ENCODE measurements around the gene SLC22A23.
A peak's percentile ranks its signal among the peaks of the same experiment; 100 is the strongest.

The SLC22A23 gene

DNA sequence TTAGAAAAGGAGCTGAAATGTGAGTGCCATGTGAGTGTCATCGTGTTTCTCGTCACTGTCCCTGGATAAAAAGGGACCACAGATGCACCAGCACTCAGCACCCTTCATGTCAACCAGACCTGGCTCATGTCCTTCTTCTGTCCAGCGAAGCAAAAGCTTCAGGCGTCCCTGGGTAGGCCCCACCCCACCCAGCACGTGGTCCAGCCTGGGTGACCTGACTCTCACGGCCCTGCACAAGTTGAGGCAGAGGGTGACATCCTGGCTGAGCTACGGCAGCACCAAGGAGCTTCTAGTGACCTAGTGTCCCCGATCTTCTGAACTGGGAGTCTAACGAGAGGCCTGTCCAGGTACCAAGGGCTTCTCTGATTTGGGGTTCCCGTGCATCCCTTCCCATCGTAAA, 160.3 kb downstream of the SLC22A23 start:
- no peak for DNase-seq (ENCODE audit: extremely low spot score)
- ChIA-PET CTCF (no interaction called here), POLR2A (no interaction called here)
- TF ChIP-seq HDGF (IDR thresholded peaks at IDR 0.05; ENCODE audit: borderline replicate concordance), result no peak
- TF ChIP-seq CTBP1 (IDR thresholded peaks at IDR 0.05; ENCODE audit: borderline replicate concordance), result no peak
- TF ChIP-seq SUZ12 (IDR thresholded peaks at IDR 0.05), result no peak
- TF ChIP-seq LEF1 (IDR thresholded peaks at IDR 0.05; ENCODE audit: borderline replicate concordance), result no peak
- TF ChIP-seq BHLHE40 (IDR thresholded peaks at IDR 0.05; ENCODE audit: borderline replicate concordance), result no peak
- TF ChIP-seq ARNT (IDR thresholded peaks at IDR 0.05), result no peak
- TF ChIP-seq FOXM1 (IDR thresholded peaks at IDR 0.05; ENCODE audit: borderline replicate concordance), result no peak
- TF ChIP-seq SP1 (IDR thresholded peaks at IDR 0.05), result no peak
- TF ChIP-seq FOXK2 (IDR thresholded peaks at IDR 0.05), result no peak
- TF ChIP-seq ELF4 (IDR thresholded peaks at IDR 0.05), result no peak
- no peak for TF ChIP-seq L3MBTL2 (conservative IDR thresholded peaks at IDR 0.05)
- no peak for TF ChIP-seq NFRKB (IDR thresholded peaks at IDR 0.05)

DNA sequence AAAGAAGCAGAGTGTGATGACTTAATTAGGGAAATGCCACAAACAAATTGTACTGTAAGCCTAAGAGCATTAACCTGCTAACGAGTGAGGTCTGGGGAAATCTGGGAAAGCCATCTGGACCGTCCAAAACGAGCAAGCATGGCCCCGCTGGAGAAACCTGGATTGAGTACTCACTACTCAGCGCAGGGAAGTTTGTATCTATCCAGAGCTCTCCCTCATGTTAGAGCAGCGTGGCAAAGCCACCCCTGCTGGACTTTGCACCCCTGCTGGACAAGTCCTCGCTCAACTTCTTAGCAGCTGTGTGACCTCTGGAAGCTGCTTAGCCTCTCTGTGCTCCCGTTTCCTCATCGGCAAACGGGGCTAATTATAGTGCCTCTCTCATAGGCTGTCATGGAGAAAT, 160.8 kb downstream of the SLC22A23 start:
- CTCF ChIA-PET, result no interaction called here
- TF ChIP-seq NFRKB (IDR thresholded peaks at IDR 0.05) (no peak), CTBP1 (IDR thresholded peaks at IDR 0.05; ENCODE audit: borderline replicate concordance) (no peak), BHLHE40 (IDR thresholded peaks at IDR 0.05; ENCODE audit: borderline replicate concordance) (no peak), FOXA1 (IDR thresholded peaks at IDR 0.05) (no peak), ELF4 (IDR thresholded peaks at IDR 0.05) (no peak), FOXM1 (IDR thresholded peaks at IDR 0.05; ENCODE audit: borderline replicate concordance) (no peak), SUZ12 (IDR thresholded peaks at IDR 0.05) (no peak), LEF1 (IDR thresholded peaks at IDR 0.05; ENCODE audit: borderline replicate concordance) (no peak), TARDBP (IDR thresholded peaks at IDR 0.05) (no peak), SP1 (IDR thresholded peaks at IDR 0.05) (no peak), ARNT (IDR thresholded peaks at IDR 0.05) (no peak)
- TF ChIP-seq, protein P1, sequence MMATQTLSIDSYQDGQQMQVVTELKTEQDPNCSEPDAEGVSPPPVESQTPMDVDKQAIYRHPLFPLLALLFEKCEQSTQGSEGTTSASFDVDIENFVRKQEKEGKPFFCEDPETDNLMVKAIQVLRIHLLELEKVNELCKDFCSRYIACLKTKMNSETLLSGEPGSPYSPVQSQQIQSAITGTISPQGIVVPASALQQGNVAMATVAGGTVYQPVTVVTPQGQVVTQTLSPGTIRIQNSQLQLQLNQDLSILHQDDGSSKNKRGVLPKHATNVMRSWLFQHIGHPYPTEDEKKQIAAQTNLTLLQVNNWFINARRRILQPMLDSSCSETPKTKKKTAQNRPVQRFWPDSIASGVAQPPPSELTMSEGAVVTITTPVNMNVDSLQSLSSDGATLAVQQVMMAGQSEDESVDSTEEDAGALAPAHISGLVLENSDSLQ (IDR thresholded peaks at IDR 0.05), result no peak
- no peak for DNase-seq (ENCODE audit: extremely low spot score)
- POLR2A ChIA-PET, result no interaction called here

DNA sequence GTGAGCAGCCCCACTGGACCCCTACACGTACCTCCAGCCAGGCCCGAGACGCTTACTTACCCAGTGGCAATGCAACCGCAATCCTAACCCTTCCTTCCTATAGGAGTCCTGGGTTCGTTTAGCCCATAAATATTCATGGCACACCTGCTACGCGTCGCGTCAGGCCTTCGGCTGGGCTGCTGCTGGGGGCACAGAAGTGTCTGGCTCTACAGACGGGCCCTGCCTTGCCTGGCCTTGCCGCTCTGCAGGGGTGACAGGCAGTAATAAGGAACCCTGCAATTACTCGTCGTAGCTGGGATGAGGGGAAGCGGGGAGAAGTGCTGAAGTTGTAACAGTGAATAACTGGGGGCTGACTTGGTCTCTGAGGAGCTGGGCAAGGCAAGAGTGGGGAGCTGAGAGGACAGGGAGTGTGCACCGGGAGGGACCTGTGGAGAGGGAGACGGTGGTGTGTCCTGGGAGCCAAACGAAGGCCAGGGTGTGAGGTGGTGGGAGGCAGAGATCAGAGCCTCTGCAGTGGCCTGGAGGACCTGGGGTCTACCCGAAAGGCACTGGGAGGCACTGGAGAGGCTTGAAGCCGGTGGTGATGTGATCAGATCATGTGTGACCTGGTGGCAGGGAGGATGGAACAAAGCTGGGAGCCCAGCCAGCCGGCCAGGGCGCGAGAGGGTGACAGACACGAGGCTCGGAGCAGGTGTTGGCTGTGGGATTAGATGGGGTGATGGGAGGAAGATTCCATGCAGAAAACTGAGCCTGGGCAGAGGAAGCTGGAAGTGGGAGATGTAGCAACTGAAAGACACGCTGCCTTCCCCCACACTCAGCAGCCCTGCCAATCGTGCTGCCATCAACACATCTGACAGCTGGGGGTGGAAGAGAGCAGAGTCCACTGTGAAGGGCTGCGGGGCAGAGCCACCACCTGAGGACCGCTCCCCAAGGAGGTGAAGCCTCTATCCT, 161.7 kb downstream of the SLC22A23 start:
- CTCF ChIA-PET, result interaction anchor here (0.6 kb wide), 1 partner anchor 147 kb away, joined by 3 read pairs; no protein-coding TSS in a partner anchor
- DNase-seq (ENCODE audit: extremely low spot score), result no peak
- TF ChIP-seq, protein P1 (IDR thresholded peaks at IDR 0.05), result 0 out of 2 replicates have a peak, but pooled peaks have one; percentile 6
- no peak for TF ChIP-seq CTBP1 (IDR thresholded peaks at IDR 0.05; ENCODE audit: borderline replicate concordance)
- POLR2A ChIA-PET, result no interaction called here

DNA sequence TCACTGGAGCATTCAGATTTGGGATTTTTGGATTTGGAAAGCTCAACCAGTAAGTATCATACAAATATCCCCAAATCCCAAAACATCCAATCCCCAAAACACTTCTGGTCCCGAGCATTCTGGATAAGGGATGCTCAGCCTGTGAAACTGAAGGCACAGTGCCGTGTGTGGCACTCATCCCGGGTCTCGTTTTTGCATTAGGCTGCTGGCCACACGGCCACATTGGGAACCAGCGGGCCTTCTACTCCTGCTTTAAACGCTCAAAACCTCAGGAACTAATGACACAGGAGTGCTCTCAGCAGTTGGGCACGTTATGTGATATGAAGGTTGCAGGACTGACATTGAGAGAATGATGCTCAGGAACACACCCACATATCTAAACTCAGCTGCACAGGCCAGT, 162.5 kb downstream of the SLC22A23 start:
- no peak for DNase-seq (ENCODE audit: extremely low spot score)
- POLR2A ChIA-PET, result no interaction called here
- CTCF ChIA-PET, result no interaction called here
- TF ChIP-seq TARDBP (IDR thresholded peaks at IDR 0.05), result no peak
- no peak for TF ChIP-seq HDGF (IDR thresholded peaks at IDR 0.05; ENCODE audit: borderline replicate concordance)

DNA sequence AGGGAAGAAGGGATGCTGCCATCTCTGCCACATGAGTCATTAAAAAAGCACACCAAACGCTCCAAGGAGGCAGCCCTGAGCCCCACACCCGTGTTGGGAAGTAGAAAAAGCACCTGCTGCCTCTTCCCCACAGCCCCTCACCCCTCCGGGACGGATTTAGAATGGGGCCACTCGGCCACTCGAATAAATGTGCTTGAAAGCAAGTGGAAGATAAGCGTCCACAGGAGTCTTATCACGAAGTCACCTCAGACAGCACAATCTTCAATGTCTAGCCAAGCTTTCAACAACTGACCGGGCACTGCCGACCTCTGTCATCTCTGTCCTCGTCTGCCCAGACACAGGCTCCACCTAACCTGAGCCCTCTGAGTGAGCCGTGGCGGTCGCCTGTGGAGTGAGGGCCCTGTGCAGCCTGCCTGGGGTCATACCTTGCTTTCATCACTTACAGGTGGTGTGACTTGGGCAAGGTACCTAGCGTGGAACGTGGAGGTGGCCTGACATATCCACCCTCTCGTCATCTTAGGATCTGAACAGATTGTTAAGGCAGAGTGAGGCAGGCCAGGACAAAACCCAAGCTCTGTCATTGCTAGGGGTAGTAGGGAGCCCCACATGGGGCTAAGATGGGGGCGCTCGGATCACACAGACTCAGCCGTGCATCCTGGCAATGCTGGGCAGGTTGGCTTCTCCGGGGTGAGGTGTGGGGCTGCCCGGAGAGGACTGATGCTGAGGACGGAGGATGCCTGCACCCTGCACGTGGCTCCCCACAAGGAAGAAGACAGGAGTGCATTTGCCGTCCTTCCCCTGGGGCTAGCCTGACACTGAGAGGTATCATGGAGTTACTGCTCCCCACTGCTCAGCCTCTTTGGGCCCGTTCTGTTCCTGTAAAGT, 163.3 kb downstream of the SLC22A23 start:
- no peak for TF ChIP-seq L3MBTL2 (conservative IDR thresholded peaks at IDR 0.05)
- no peak for TF ChIP-seq ELF4 (IDR thresholded peaks at IDR 0.05)
- no peak for TF ChIP-seq FOXA1 (IDR thresholded peaks at IDR 0.05)
- no peak for TF ChIP-seq NFRKB (IDR thresholded peaks at IDR 0.05)
- no peak for DNase-seq (ENCODE audit: extremely low spot score)
- CTCF ChIA-PET, result no interaction called here
- POLR2A ChIA-PET, result no interaction called here

DNA sequence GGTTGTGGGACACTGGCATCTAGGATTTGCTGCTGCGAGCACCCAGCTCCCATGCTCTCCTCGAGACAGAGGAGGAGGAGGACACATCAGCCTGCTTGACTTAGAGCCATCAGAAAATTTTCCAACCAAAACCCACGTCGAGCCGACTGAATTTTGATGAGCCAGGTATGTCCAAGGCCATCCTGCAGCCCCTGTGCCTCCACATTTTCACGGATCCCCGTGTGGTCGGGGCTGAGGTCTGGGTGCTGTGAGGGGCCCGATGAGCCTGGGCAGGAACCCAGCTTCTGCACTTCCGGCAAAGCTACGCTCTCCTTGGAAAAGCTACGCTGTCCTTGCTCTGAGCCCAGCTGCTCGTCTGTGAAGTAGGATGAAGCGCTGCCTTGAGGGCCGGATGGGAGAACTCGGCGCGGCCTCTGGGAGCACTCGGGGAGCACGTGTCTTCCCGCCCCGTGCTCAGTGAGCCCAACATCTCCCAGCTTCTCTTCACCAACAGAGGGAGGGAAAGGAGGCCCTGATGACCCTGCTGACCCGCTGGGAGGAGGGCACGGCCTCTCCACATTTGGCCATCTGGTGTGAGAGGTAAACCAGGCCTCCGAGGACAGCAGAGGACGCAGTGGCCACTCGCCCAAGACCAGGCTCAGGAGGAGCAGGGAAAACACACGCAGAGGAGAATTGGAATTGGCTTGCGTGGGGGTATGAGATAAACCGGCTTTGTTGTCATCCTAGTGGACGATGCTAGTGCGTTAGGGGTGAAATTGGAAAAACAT, 164.2 kb downstream of the SLC22A23 start:
- POLR2A ChIA-PET, result no interaction called here
- CTCF ChIA-PET, result no interaction called here
- DNase-seq (ENCODE audit: extremely low spot score), result no peak
- TF ChIP-seq TARDBP (IDR thresholded peaks at IDR 0.05) (no peak), FOXK2 (IDR thresholded peaks at IDR 0.05) (no peak), ARNT (IDR thresholded peaks at IDR 0.05) (no peak), BHLHE40 (IDR thresholded peaks at IDR 0.05; ENCODE audit: borderline replicate concordance) (no peak), HDGF (IDR thresholded peaks at IDR 0.05; ENCODE audit: borderline replicate concordance) (no peak), FOXA1 (IDR thresholded peaks at IDR 0.05) (no peak), CTBP1 (IDR thresholded peaks at IDR 0.05; ENCODE audit: borderline replicate concordance) (no peak), ELF4 (IDR thresholded peaks at IDR 0.05) (no peak), SP1 (IDR thresholded peaks at IDR 0.05) (no peak), ZNF384 (IDR thresholded peaks at IDR 0.05) (no peak), FOXM1 (IDR thresholded peaks at IDR 0.05; ENCODE audit: borderline replicate concordance) (no peak)

All from HEK293T (cell line).